ENCODE measurements around the gene SAG.
"Not testable (repeated sequence)": the region's sequence is repeated elsewhere in the genome, so short reads cannot be mapped to it uniquely, and the experiment has no call there.

The SAG gene

GRCh38 chr2:233374776-233375175 lies 67.2 kb downstream of the SAG start:
- H3K27me3 Mint-ChIP-seq; H3K9me3 Mint-ChIP-seq; H3K4me3 Mint-ChIP-seq; intact Hi-C loops (cut with micrococcal nuclease); H3K27ac Mint-ChIP-seq: not testable (repeated sequence)
- Mint-ChIP-seq H3K36me3 (ENCODE audit: low read depth) (peaks cover 27% of the 10 kb centered on the region), H3K4me1 (ENCODE audit: low read depth) (peaks cover 15% of the 10 kb centered on the region)

DNA sequence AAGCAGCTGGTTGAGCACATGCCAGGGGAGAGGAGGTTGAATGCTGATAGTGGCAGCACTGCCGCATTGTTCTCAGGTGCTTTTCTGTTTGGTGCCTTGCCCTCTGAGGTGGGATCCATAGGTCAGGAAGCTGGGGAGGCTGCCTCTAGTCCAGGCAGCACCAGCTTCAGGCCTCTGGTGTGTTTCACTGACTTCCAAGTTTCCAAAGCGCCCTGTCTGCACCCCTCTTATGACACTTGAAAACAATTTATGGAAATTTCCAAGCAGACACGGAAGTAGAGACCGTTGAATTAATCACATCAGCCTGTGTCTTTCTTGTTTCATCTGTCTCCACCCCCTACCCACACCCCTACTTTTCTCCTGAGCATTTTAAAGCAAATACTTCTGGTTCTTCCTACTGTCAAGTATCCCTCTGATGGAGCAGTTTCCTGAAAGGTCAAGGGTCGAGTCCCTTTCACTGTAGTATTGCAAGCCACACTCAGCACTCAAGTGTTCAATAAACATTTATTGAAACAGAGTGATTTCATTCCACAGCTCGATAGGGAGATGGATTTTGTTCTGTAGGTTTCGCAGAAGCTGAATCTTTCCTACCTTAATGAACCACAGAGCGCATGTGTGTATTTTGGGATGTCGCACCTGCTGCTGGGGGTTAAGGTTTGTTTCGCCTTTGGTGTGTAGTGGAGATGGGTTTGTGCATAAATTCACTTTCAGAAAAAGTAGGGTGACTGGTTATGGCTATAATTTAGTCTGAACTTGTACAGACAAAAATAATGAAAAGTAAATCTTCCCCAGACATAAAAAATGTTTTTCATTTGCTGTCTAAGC lies 68.1 kb downstream of the SAG start:
- no peaks in the 10 kb centered on the region for H3K27me3 Mint-ChIP-seq
- H3K9me3 Mint-ChIP-seq = no peaks in the 10 kb centered on the region
- H3K36me3 Mint-ChIP-seq (ENCODE audit: low read depth) = peaks cover 27% of the 10 kb centered on the region

DNA sequence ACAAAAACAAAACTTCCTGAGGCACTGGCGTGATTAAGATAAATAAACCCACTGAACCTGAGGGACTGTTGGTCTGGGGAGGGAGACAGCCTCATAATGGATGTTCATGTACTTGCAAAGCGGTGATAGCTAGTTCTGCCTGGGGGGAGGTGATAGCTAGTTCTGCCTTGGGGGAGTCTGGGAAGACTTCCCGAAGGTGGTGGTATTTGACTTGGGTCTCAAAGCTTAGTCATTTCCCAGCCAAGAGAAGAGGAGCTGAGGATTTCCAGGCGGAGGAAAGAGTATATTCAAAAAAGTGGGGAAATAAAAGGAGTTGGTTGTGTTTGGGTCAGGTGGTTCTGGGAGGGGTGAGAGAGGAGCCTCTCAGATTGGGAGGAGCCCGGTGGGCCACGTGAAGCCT lies 71.4 kb downstream of the SAG start:
- intact Hi-C loops (cut with micrococcal nuclease) = no loop called here
- H3K9me3 Mint-ChIP-seq = no peaks in the 10 kb centered on the region
- no peaks in the 10 kb centered on the region for H3K27me3 Mint-ChIP-seq
- H3K36me3 Mint-ChIP-seq (ENCODE audit: low read depth) = peaks cover 19% of the 10 kb centered on the region
- no peak overlapping the region for H3K4me3 Mint-ChIP-seq
- peaks cover 36% of the 10 kb centered on the region for H3K4me1 Mint-ChIP-seq (ENCODE audit: low read depth)
- H3K27ac Mint-ChIP-seq = peak overlapping the region; percentile 21

More for the DNA sequence above, 68.1 kb downstream of the SAG start:
- peaks cover 16% of the 10 kb centered on the region for H3K4me1 Mint-ChIP-seq (ENCODE audit: low read depth)
- H3K4me3 Mint-ChIP-seq = no peak overlapping the region
- no peak overlapping the region for H3K27ac Mint-ChIP-seq
- intact Hi-C loops (cut with micrococcal nuclease) = no loop called here

DNA sequence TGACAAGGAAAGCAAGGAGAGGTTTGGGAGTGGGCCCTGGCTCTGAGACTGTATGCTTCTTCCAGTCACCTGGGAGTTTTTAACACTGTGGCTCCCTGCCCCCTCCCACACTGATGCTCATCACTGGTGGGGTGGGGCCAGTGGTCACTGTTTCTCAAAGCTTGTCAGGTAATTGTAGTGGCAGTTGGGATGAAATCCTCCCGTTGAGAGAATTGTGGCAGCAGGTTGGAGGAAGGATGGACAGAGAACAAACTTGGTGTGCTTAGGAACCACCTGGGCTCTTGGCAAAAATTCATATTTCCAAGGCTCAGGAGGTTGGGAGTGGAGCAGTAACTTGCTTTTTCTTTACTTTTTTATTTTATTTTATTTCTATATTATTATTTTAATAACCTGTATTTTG lies 71.8 kb downstream of the SAG start:
- peaks cover 40% of the 10 kb centered on the region for H3K4me1 Mint-ChIP-seq (ENCODE audit: low read depth)
- no peak overlapping the region for H3K4me3 Mint-ChIP-seq
- intact Hi-C loops (cut with micrococcal nuclease) = no loop called here
- peaks cover 22% of the 10 kb centered on the region for H3K36me3 Mint-ChIP-seq (ENCODE audit: low read depth)
- H3K27ac Mint-ChIP-seq = peak overlapping the region; percentile 21
- no peaks in the 10 kb centered on the region for H3K9me3 Mint-ChIP-seq
- no peaks in the 10 kb centered on the region for H3K27me3 Mint-ChIP-seq

DNA sequence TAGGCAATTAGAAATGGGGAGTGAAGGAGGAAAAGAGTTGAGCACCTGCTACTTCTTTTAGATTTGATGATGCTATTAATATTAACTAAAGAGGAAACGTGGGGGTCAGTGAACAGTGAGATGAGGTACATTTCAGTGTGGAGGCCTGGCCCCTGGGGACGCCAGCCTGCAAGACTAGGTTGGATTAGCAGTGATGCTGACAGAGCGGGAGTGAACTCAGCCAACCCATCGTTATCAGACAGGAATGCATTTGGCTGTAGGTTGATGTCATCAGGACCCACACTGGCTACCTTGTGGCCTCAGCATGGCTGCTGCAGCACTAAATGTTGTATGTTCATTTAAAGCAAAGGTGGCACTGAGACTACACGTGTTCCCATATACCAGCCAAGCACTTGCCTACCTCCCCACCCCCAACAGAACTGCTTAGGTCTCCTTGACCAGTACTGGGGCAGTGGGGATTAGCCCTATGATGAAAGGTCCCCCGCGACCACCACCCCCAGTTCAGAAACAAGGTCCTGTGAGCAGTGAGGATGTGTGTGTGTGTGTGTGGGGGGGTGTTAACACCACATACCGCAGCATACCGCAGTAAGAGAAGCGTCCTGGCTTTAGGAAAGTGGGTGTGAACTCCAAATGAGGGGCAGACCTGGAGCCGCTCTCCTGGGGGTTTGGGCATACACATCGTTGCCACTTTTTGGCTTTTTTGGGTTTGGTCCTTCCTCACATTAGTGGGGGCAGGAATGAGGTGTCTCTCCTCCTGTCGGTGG lies 72.7 kb downstream of the SAG start:
- no peaks in the 10 kb centered on the region for H3K27me3 Mint-ChIP-seq
- H3K4me1 Mint-ChIP-seq (ENCODE audit: low read depth) = peaks cover 49% of the 10 kb centered on the region
- H3K27ac Mint-ChIP-seq = no peak overlapping the region
- intact Hi-C loops (cut with micrococcal nuclease) = loop anchor here (10.0 kb wide), 1 partner anchor 96 kb away; no protein-coding TSS in a partner anchor
- no peak overlapping the region for H3K4me3 Mint-ChIP-seq
- H3K9me3 Mint-ChIP-seq = no peaks in the 10 kb centered on the region
- H3K36me3 Mint-ChIP-seq (ENCODE audit: low read depth) = peaks cover 21% of the 10 kb centered on the region

DNA sequence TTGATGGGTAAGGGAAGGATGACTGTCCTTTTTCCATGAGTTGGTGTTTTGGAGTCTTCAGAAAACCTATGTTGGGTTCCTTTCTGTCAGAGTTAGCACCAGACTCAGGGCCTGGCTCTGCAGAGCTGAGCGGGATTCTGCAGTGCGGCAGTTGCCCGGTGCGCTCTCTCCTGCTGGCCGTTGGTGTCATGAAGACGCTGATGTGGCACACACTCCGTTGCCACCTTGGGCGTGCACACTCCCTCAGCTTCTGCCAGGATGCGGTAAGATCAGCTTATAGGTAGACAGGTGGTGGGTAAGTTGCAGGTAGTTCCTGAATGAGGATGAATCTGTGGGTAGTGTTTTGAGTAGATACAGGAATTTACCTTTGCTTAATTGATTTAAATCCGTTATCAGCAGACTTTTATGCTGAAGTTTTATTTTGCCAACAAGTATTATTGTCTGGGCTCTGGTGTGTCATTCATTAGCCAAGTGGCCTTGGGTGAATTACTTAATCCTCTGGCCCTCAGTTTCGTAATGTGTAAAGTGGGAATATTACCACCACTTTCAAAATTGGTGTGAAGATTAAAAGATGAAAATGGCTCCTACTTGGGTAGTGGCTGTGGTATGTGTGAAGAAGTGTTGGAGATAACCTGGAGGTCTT lies 73.5 kb downstream of the SAG start:
- Mint-ChIP-seq H3K27me3 (no peaks in the 10 kb centered on the region), H3K27ac (no peak overlapping the region), H3K9me3 (no peaks in the 10 kb centered on the region), H3K4me1 (ENCODE audit: low read depth) (peaks cover 57% of the 10 kb centered on the region), H3K36me3 (ENCODE audit: low read depth) (peaks cover 20% of the 10 kb centered on the region), H3K4me3 (no peak overlapping the region)
- intact Hi-C loops (cut with micrococcal nuclease) = loop anchor here (10.0 kb wide), 1 partner anchor 96 kb away; no protein-coding TSS in a partner anchor

DNA sequence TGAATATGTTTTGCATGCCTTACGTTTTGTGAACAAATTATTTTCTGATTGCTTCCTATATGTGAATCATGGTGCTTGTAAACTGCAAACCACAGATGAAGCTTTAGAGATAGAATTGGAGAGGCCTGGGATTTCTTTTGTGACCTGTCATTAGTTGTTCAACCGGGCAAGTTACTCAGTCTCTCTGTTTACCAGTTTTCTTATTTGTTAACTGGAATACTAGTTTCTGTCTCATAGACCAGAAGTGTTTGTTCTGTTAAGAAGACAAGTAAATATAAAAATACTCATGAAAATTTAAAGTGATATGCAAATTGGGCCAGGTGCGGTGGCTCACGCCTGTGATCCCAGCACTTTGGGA lies 74.0 kb downstream of the SAG start:
- intact Hi-C loops (cut with micrococcal nuclease) = loop anchor here (10.0 kb wide), 1 partner anchor 97 kb away; no protein-coding TSS in a partner anchor
- H3K27ac Mint-ChIP-seq = no peak overlapping the region
- peaks cover 19% of the 10 kb centered on the region for H3K36me3 Mint-ChIP-seq (ENCODE audit: low read depth)
- H3K9me3 Mint-ChIP-seq = no peaks in the 10 kb centered on the region
- peaks cover 61% of the 10 kb centered on the region for H3K4me1 Mint-ChIP-seq (ENCODE audit: low read depth)
- H3K4me3 Mint-ChIP-seq = no peak overlapping the region
- H3K27me3 Mint-ChIP-seq = no peaks in the 10 kb centered on the region

DNA sequence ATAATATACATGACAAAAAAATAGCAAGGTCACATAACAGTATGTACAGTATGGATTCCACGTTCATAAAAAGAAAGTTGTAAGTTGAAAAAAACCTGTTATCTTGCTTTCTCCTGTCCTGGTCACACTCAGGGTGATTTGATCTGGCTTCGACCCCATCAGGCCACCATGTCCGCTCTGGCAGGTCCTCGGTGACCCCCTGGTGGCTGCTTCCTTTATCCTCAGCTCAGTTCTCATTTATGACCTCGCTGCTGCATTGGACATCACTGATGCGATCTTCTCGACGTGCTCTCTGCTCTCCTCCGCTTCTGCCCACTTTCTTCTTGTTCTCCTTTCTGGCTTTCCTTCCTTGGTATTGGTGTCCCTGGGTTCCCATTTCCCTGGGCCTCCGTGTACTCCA lies 76.4 kb downstream of the SAG start:
- no peaks in the 10 kb centered on the region for H3K27me3 Mint-ChIP-seq
- peaks cover 17% of the 10 kb centered on the region for H3K36me3 Mint-ChIP-seq (ENCODE audit: low read depth)
- no peaks in the 10 kb centered on the region for H3K9me3 Mint-ChIP-seq
- no peak overlapping the region for H3K4me3 Mint-ChIP-seq
- no peak overlapping the region for H3K27ac Mint-ChIP-seq
- intact Hi-C loops (cut with micrococcal nuclease) = loop anchor here (10.0 kb wide), 1 partner anchor 99 kb away; no protein-coding TSS in a partner anchor
- H3K4me1 Mint-ChIP-seq (ENCODE audit: low read depth) = peaks cover 61% of the 10 kb centered on the region

GRCh38 chr2:233384811-233385488 lies 77.3 kb downstream of the SAG start:
- Mint-ChIP-seq H3K27me3 (no peaks in the 10 kb centered on the region), H3K4me1 (ENCODE audit: low read depth) (peaks cover 54% of the 10 kb centered on the region), H3K36me3 (ENCODE audit: low read depth) (peaks cover 26% of the 10 kb centered on the region), H3K9me3 (no peaks in the 10 kb centered on the region), H3K27ac (peak overlapping the region; percentile 43), H3K4me3 (no peak overlapping the region)
- intact Hi-C loops (cut with micrococcal nuclease) = loop anchor here (10.0 kb wide), 1 partner anchor 100 kb away; no protein-coding TSS in a partner anchor

GRCh38 chr2:233385489-233386044 lies 78.0 kb downstream of the SAG start:
- peak overlapping the region; percentile 43 for H3K27ac Mint-ChIP-seq
- H3K27me3 Mint-ChIP-seq = no peaks in the 10 kb centered on the region
- no peak overlapping the region for H3K4me3 Mint-ChIP-seq
- intact Hi-C loops (cut with micrococcal nuclease) = loop anchor here (10.0 kb wide), 1 partner anchor 101 kb away; no protein-coding TSS in a partner anchor
- peaks cover 33% of the 10 kb centered on the region for H3K36me3 Mint-ChIP-seq (ENCODE audit: low read depth)
- H3K9me3 Mint-ChIP-seq = no peaks in the 10 kb centered on the region
- peaks cover 49% of the 10 kb centered on the region for H3K4me1 Mint-ChIP-seq (ENCODE audit: low read depth)

DNA sequence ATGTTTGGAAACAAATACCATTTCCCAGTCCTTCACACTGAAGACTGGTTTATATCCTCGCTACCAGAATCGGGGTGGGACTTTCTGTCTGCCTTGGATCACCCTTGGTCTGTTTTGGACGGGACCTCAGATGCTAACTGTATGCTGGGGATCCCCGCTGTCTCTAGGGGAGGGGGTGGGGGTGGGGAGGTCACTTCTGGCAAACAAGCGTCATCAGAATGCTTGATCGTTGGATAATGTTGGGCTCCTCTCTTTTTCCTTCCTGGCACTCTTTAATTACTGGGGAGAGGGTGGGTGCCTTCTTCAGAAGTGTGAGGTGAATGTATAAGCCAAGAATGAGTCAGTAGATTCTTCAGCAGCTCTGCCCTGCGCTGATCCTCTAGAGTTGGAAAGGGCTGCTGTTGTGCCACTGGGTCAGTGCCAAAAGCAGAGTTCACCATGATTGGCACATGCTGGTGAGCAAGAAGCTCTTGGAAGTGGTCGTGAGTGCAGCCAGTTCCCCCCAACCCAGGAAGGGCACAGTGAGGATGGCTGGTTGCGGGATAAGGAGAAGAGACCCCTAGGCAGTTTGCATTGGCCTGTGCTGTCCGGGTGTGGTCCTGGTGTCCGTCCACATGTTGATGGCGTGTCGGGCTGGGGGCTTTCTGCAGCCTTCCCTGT lies 78.9 kb downstream of the SAG start:
- Mint-ChIP-seq H3K36me3 (ENCODE audit: low read depth) (peaks cover 42% of the 10 kb centered on the region), H3K4me1 (ENCODE audit: low read depth) (peaks cover 41% of the 10 kb centered on the region), H3K9me3 (no peaks in the 10 kb centered on the region), H3K27ac (no peak overlapping the region), H3K4me3 (no peak overlapping the region), H3K27me3 (no peaks in the 10 kb centered on the region)
- intact Hi-C loops (cut with micrococcal nuclease) = loop anchor here (10.0 kb wide), 1 partner anchor 102 kb away; no protein-coding TSS in a partner anchor

- peaks cover 48% of the 10 kb centered on the region for H3K36me3 Mint-ChIP-seq (ENCODE audit: low read depth)
- H3K9me3 Mint-ChIP-seq = no peaks in the 10 kb centered on the region
- H3K27me3 Mint-ChIP-seq = no peaks in the 10 kb centered on the region
- no peak overlapping the region for H3K4me3 Mint-ChIP-seq
- intact Hi-C loops (cut with micrococcal nuclease) = loop anchor here (10.0 kb wide), 1 partner anchor 102 kb away; no protein-coding TSS in a partner anchor
- peaks cover 40% of the 10 kb centered on the region for H3K4me1 Mint-ChIP-seq (ENCODE audit: low read depth)
- H3K27ac Mint-ChIP-seq = no peak overlapping the region
These were observed 79.6 kb downstream of the SAG start for GRCh38 chr2:233387225-233387624.
